ENCODE data around the gene HDAC10.

Gene HDAC10

GRCh38 chr22:50269573-50269969 lies 18.5 kb upstream of the HDAC10 start:
- DNase-seq, result no peak

DNA sequence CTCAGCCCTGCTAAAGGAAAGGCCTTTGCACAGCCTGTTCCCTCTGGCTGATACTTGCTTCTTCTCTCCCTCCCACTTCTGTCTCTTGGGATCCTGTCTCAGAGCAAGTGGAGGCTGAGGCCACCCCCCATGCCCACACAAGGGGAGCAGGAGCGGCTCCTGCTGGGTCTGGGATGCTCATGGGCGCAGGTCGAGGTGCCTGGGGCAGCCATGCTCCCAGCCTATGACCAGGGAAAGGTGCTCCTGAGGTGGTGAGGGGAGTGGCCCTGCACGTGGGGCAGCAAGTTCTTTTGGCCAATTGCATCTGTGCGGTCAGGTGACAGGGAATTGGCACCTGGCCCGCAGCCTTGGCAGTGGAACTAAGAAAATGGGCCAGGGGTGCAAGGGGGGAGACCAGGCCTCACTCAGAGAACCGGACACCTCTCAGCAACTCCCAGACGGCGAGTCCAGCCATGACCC lies 17.6 kb upstream of the HDAC10 start:
- DNase-seq, result no peak

DNA sequence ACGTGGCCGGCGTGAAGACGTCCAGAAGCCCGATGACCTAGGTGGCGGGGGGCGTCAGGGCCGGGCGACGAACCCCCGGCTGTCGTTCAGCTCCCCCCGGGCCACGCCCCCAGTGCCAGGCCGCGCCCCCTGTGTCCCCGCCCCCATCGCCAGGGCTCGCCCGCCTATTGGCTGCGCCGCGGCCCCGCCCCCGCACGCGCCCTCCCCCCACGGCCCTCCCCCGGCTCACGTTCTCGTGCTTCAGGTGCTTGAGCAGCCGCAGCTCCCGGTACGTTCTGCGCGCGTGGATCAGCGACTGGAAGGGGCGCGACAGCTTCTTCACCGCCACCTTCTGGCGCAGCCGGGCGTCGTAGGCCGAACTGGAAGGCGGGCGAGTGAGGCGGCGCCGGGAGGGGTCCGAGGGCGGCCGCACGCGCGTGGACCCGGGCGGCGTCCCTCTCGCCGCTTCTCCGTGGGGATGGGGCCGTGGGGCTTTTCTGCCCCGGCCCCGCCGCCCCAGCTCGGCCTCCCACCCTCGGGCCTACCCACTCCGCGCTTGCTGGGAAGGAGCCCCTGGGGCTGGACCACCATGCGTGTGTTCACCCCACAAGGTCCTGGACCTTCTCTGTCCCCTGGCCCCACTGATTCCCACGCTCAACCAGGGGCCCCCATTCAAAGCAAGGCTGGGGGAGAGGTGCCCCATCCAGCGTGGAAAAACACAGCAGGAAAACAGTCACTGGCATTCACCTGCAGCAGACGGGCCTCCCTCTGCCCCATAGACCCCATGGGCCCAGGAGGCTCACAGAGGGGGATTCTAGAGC lies 16.7 kb upstream of the HDAC10 start:
- no peak for DNase-seq

- no peak for DNase-seq
These were observed 15.9 kb upstream of the HDAC10 start for GRCh38 chr22:50266994-50267393.

GRCh38 chr22:50264946-50265669 lies 14.0 kb upstream of the HDAC10 start:
- DNase-seq, result no peak

- no peak for DNase-seq
These were observed 13.2 kb upstream of the HDAC10 start for GRCh38 chr22:50264104-50264745.

GRCh38 chr22:50262973-50263617 lies 12.0 kb upstream of the HDAC10 start:
- no peak for DNase-seq

- DNase-seq, result no peak
These were observed 11.4 kb upstream of the HDAC10 start for GRCh38 chr22:50262460-50262911.

DNA sequence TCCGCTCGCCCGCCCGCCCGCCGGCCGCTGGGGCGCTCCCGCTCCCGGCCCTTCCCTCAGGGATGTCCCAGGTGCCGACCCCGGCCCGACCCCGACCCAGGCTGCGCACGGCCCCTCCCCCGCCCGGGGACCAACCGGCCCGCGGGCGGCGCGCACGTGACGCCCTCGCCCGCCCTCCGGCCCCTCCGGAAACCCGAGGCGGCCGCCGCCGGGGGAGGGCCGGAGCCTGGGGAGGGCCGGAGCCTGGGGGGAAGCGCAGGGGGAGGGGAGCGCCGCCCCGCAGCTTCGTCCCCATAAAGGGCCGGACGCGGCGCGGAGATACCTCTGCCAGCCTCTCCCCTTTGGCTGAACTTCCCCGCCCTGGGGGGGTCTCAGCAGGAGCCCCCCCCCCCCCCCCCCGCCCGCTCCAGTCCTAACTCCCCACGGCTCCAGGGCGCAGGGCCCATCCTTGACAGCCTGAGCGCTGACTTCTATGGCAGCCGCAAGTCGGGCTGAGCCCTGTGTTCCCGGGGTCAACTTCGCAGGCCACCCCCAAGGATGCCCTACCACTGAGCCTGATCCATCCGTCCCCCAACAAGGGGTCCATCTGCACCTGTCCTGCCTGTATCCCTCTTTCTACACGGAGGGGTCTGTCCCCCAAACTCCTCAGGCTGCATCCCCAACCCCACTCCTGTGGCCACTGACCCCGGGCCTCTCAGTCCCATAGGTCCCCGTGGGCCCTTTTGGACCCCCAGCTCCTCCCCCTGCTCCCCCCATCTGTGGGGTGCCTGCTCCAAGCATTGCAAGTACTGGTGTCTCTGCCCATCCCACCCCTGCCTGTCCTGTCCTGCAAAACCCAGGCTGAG lies 10.8 kb upstream of the HDAC10 start, which contains the start of gene MAPK12:
Gene MAPK12, minus strand, starts transcription at position 69 of the 845 bp plus-strand sequence. CDS start 174 bp downstream, outside the sequence.
- DNase-seq, result no peak

DNA sequence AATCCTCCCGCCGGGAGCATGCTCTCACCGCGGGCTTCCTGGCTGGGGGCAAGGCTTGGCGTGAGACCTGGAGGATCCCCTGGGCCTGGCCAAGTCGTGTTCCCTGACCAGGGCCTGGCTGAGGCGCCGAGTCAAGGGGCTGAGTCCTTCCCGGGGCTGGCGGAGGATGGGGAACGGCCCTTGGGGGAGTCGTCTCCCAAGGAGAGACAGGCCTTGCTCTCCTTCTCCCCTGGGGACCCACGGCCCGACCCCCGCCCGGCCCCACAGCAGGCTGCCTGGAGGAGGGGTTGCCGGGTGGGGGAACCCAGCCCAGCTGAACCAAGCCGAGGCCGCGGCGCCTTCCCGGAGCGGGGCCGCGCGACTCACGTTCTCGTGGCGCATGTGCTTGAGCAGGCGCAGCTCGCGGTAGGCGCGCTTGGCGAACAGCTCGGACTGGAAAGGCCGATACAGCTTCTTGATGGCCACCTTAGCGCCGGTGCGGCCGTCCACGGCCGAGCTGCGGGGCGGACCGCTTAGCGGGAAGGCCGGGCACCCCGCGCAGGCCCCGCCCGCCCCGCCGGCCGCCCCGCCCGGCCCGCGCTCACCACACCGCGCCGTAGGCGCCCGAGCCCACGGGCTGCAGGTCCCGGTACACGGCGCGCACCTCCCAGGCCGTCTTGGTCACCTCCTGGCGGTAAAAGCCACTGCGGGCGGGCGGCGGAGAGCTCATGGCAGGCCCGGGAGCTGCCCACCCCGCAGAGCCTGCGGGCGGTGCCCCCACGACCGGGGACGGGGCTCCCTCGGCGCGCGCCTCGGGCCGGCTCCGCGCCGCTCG lies 9.9 kb upstream of the HDAC10 start:
- no peak for DNase-seq

DNA sequence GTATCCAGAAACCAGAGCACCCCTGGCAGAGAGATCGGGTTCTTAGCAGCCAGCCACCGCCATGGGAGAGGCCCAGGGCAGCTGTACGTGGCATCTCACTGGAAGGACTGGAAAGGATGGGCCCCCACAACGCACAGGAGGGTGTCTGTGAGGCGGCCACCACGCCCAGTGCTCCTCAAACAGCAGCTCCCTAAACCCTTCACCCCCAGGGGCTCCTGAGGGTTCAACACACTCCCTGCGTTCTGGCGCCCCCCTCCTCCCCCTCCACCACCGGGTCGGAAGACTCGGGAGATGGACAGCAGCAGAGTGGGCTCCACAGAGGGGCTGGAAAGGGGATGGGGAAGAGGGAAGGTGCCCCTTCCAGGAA lies 9.4 kb upstream of the HDAC10 start:
- no peak for DNase-seq

DNA sequence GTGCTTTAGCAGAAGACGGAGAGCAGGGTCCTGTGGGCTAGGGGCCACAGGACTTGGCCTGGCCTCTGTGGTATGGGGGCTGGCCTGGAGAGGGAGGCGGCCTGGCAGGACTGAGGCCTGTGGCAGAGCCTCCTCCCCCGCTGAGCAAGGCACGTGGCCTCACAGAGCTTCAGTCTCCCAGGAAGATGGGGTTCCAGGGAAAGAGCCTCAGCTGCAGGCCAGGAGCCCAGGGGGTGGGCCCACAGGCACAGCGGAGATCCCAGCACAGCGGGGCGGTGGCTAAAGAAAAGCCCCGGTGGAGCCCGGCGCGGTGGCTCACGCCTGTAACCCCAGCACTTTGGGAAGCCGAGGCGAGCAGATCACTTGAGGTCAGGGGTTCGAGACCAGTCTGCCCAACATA lies 8.2 kb upstream of the HDAC10 start:
- DNase-seq, result no peak

- no peak for DNase-seq
These were observed 7.6 kb upstream of the HDAC10 start for GRCh38 chr22:50258361-50259292.

GRCh38 chr22:50257451-50258360 lies 6.6 kb upstream of the HDAC10 start:
- no peak for DNase-seq

DNA sequence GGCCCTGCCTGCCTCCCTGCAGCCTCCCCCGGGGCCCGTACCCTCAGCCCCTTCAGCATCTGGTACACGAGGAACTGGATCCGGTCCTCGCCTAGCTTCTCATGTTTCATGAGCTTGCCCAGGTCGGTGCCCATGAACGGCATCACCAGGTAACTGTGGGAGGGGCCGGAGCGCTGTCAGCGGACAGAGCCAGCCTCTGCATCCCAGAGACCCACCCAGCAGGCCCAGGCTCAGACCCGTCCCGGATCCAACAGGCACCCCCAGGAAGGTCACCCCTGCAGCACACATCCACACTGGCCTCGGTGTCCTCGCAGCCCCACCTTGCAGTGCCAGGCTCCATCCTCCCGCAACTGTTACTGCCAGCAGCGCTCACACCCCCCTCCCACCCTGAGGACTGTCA lies 6.0 kb upstream of the HDAC10 start:
- no peak for DNase-seq

DNA sequence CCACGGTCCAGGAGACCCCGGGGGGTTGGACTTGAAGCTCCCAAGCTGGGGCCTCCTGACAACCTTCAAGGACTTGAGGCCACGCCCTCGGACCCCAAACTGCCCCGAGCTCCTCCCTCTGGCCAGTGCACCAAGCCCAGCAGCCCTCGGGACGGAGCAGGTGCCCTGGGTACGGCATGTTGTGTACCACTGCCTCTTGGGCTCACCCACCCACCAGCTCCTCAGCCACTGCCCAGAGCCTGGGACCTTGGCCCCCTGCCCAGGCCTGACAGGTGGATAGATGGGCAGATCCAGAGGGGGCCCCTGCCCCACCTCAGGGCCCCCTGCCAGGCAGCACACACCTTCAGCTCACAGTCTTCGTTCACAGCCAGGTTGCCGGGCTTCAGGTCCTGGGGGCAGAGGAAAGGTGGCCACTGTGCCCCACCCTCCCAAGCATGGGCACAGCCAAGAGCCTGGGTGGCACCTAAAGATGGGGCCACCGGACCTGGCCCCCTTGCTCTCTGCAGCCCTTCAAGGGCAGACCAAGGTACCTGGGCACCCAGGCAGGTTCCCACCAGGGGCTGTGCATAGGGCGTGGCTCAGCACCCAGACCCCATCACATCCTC lies 5.3 kb upstream of the HDAC10 start:
- no peak for DNase-seq

- DNase-seq, result no peak
These were observed 4.5 kb upstream of the HDAC10 start for GRCh38 chr22:50255607-50256006.

DNA sequence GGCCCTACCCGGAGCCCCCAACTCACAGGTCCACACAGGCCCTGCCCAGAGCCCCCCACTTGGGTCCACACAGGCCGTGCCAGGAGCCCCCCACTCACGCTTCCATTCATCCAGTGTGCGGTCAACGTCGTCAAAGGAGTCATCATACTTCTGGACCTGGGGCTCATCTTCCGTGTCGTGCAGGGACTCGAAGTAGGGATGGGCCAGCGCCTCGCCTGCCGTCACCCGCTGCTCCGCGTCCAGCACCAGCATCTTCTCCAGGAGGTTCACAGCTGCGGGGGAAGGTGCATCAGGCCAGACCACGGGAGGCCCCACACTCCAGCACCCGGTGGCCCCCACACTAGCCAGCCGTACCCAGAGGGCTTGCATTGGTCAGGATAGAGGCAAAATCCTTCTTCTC lies 4.0 kb upstream of the HDAC10 start:
- no peak for DNase-seq

DNA sequence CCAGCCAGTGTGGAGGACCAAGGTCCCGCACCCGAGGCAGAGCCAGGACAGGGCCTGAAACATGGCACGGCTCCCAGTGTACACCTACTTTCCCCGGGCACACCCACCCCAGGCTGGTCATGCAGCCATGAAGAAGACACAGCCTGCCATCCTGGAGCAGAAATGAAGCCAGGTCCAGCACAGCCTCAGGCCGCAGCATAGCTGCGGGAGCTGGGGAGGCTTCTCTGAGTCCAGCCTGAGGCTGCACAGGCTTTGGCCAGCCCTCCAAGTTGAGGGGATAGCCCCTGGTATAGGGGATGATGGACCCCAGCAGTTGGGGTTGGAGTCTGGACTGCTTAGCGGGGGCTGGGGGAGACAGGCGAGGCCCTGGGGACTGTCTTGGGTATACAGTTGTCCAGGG lies 2.9 kb upstream of the HDAC10 start:
- DNase-seq, result no peak
